Psoas muscle (tissue), 8 donors: ENCODE measurements around the gene SGO2. TPM values are rescaled to one million over a fixed set of nuclear protein-coding genes. Genes with fewer than 3 reads are reported as not detected.

Source experiments
- ATAC-seq, 4 donors: fragments of 200-7000 bp; cut with Tn5 transposase; one replicate each; pipeline ENCODE4 v1.9.1; 2020; ENCODE audit warnings: moderate library complexity in 3 of 4, mild to moderate bottlenecking in 2 of 4
- DNase-seq, 2 donors: peaks; one replicate each; pipeline ENCODE4 v3.0.0-alpha.2; 2020
- H3K27ac ChIP-seq: fragments of 200-600 bp; one replicate; pipeline ENCODE4 v1.8.0; 2022
- H3K27me3 ChIP-seq, 3 donors: fragments of 200-600 bp in 1 of 3; one replicate each; pipeline versions ENCODE4 v1.6.1 to v1.8.0; 2013 to 2022; ENCODE audit warnings: low read length in 2 of 3, mild to moderate bottlenecking in 2 of 3, moderate library complexity in 1 of 3; ENCODE audit not compliant: insufficient read depth in 3 of 3
- H3K36me3 ChIP-seq, 2 donors: fragments of 200-600 bp in 1 of 2; one replicate each; pipeline versions ENCODE4 v1.6.1 to v1.8.0; 2013 to 2022; ENCODE audit warnings: low read depth in 1 of 2, mild to moderate bottlenecking in 1 of 2, moderate library complexity in 1 of 2; ENCODE audit not compliant: insufficient read depth in 1 of 2
- H3K4me1 ChIP-seq: fragments of 200-600 bp; one replicate; pipeline ENCODE4 v1.8.0; 2022
- H3K4me3 ChIP-seq: fragments of 200-600 bp; one replicate; pipeline ENCODE4 v1.8.0; 2022; ENCODE audit warnings: mild to moderate bottlenecking
- H3K9me3 ChIP-seq: fragments of 200-600 bp; one replicate; pipeline ENCODE4 v1.8.0; 2022
- CTCF ChIP-seq: fragments of 200-600 bp; IDR thresholded peaks from one replicate; pipeline ENCODE4 v1.8.0; 2022; ENCODE audit warnings: antibody characterized with exemption
- WGBS, 3 donors: extraction: QIAGEN DNeasy Blood & Tissue Kit; methylation state at CpG; one replicate each; pipeline versions ENCODE4 v1.1.6 to v1.1.7; 2013; 5-methylcytosine and 5-hydroxymethylcytosine counted together
- intact Hi-C, 2 donors: fragments of 100-400 bp; cut with DNase I; formaldehyde crosslinking; loops; one replicate each; pipeline versions ENCODE4 v1.11.0 to v1.14.2; 2022
- polyA plus RNA-seq, 3 donors: library from polyadenylated mRNA; stranded (reverse); fragments of 200-250 nt; gene quantifications; one replicate each; pipeline ENCODE4 v1.2.3, GENCODE V29; 2013
- total RNA-seq, 4 donors: library from RNA; stranded (reverse); fragmentation: NEBNext Ultra II Directional in 2 of 4; extraction: Animal tissue kit (Norgen Biotek cat#: 25700) in 2 of 4; gene quantifications; one replicate each; pipeline versions ENCODE4 v1.2.1 to v1.2.4, GENCODE V29; 2021 to 2023
- donor health status: healthy with polysubstance abuse.
- donor health status: DM: no; HTN: no; CAD: no; lungs with moderate emphysema.
- donor health status: Bipolar disorder and iron deficiency.
- donor health status: healthy.
- donor health status: DM: yes; HTN: yes; CAD: no.
- donor health status: DM: no; HTN: no; CAD: no.
- donor health status: DM: no; HTN: no; CAD: no.
- donor health status: DM: yes; HTN: yes; CAD: no.

SGO2 gene
- total and polyA plus RNA-seq, 7 donors = 0.22 to 2.6 (median 0.57) TPM

- 51 to 57% (median 56%) methylated on average over 6 of the region's 6 CpGs for WGBS, 3 donors
- Histone ChIP-seq H3K4me1 (no peaks in the 10 kb centered on the region), H3K27me3 (no peaks in the 10 kb centered on the region), H3K4me3 (no peak overlapping the region), H3K9me3 (no peaks in the 10 kb centered on the region), H3K27ac (no peak overlapping the region), H3K36me3 (no peaks in the 10 kb centered on the region)
- intact Hi-C loops = no loop called here
- ATAC-seq (no peak), DNase-seq (no peak)
- TF ChIP-seq CTCF = no peak
Observed at GRCh38 chr2:200617156-200618053, 91.4 kb downstream of the SGO2 start.

GRCh38 chr2:200618054-200618419 is 92.0 kb downstream of the SGO2 start:
- Histone ChIP-seq H3K27ac (no peak overlapping the region), H3K36me3 (no peaks in the 10 kb centered on the region), H3K9me3 (no peaks in the 10 kb centered on the region), H3K4me1 (no peaks in the 10 kb centered on the region), H3K4me3 (no peak overlapping the region), H3K27me3 (no peaks in the 10 kb centered on the region)
- DNase-seq (no peak), ATAC-seq (no peak)
- intact Hi-C loops = no loop called here
- no peak for TF ChIP-seq CTCF
- 71 to 86% (median 85%) methylated on average over 3 of the region's 3 CpGs for WGBS, 3 donors

- intact Hi-C loops = no loop called here
- Histone ChIP-seq H3K27ac (no peak overlapping the region), H3K36me3 (no peaks in the 10 kb centered on the region), H3K9me3 (no peaks in the 10 kb centered on the region), H3K4me1 (no peaks in the 10 kb centered on the region), H3K4me3 (no peak overlapping the region), H3K27me3 (no peaks in the 10 kb centered on the region)
- DNase-seq (no peak), ATAC-seq (no peak)
- no peak for TF ChIP-seq CTCF
- WGBS, 3 donors = 24 to 29% (median 24%) methylated on average over 3 of the region's 3 CpGs
Observed at GRCh38 chr2:200618590-200619021, 92.6 kb downstream of the SGO2 start.

- no peaks in the 10 kb centered on the region for H3K4me1 ChIP-seq
- peaks cover 0 to 2% (median 0%) of the 10 kb centered on the region in 3 donors for H3K27me3 ChIP-seq
- no peak for TF ChIP-seq CTCF
- 45 to 63% (median 49%) methylated on average over 2 of the region's 2 CpGs for WGBS, 3 donors
- no peaks in the 10 kb centered on the region for H3K36me3 ChIP-seq
- no peak overlapping the region for H3K27ac ChIP-seq
- DNase-seq (no peak), ATAC-seq (no peak)
- H3K4me3 ChIP-seq = no peak overlapping the region
- H3K9me3 ChIP-seq = no peaks in the 10 kb centered on the region
- intact Hi-C loops = no loop called here
Observed at GRCh38 chr2:200619279-200619678, 93.3 kb downstream of the SGO2 start.
